SK-N-SH treated with all-trans-retinoic acid at 6 μM for 48 hours (cell line): ENCODE measurements around the gene IMMP2L.

Source experiments
- ATAC-seq: fragments of 200-7000 bp; cut with Tn5 transposase; 3 replicates; pipeline ENCODE4 v1.9.1; 2020; ENCODE audit warnings: mild to moderate bottlenecking, moderate library complexity
- ARNTL ChIP-seq: fragments of 450-650 bp; formaldehyde crosslinking; IDR thresholded peaks from 2 replicates; pipeline ENCODE4 v1.5.0; 2020; ENCODE audit warnings: low read depth, mild to moderate bottlenecking, moderate library complexity, borderline replicate concordance
- BACH2 ChIP-seq: fragments of 250-450 bp; sonication (Bioruptor Pico); IDR thresholded peaks from 2 replicates; pipeline ENCODE4 v1.9.0; 2021; ENCODE audit warnings: mild to moderate bottlenecking, borderline replicate concordance
- ESRRG ChIP-seq: fragments of 250-450 bp; sonication (Bioruptor Pico); IDR thresholded peaks from 2 replicates; pipeline ENCODE4 v1.6.1; 2021; ENCODE audit warnings: mild to moderate bottlenecking
- ISL1 ChIP-seq: fragments of 250-450 bp; sonication (Bioruptor Pico); IDR thresholded peaks from 2 replicates; pipeline ENCODE4 v2.1.2; 2022; ENCODE audit warnings: mild to moderate bottlenecking, moderate library complexity
- OSR1 ChIP-seq: fragments of 250-450 bp; sonication (Bioruptor Pico); IDR thresholded peaks from 2 replicates; pipeline ENCODE4 v1.8.0; 2022; ENCODE audit warnings: moderate library complexity, mild to moderate bottlenecking, inconsistent platforms
- RARB ChIP-seq: fragments of 250-450 bp; sonication (Bioruptor Pico); IDR thresholded peaks from 2 replicates; pipeline ENCODE4 v1.8.0; 2021; ENCODE audit warnings: mild to moderate bottlenecking, moderate library complexity
- SNAI2 ChIP-seq: fragments of 250-450 bp; sonication (Bioruptor Pico); IDR thresholded peaks from 2 replicates; pipeline ENCODE4 v1.5.0; 2020; ENCODE audit warnings: mild to moderate bottlenecking, moderate library complexity
- TCF4 ChIP-seq: fragments of 250-450 bp; sonication (Bioruptor Pico); IDR thresholded peaks from 2 replicates; pipeline ENCODE4 v1.8.0; 2021; ENCODE audit warnings: mild to moderate bottlenecking, moderate library complexity, borderline replicate concordance
- TOX ChIP-seq: fragments of 250-450 bp; sonication (Bioruptor Pico); IDR thresholded peaks from 2 replicates; pipeline ENCODE4 v1.8.0; 2021; ENCODE audit warnings: mild to moderate bottlenecking, moderate library complexity, borderline replicate concordance
- ZC3H10 ChIP-seq: fragments of 250-450 bp; sonication (Bioruptor Pico); IDR thresholded peaks from 2 replicates; pipeline ENCODE4 v1.5.1; 2021; ENCODE audit warnings: mild to moderate bottlenecking, moderate library complexity
- ZFP30 ChIP-seq: fragments of 450-650 bp; formaldehyde crosslinking; IDR thresholded peaks from 2 replicates; pipeline ENCODE4 v1.5.0; 2022; ENCODE audit warnings: mild to moderate bottlenecking, moderate library complexity
- ZNF565 ChIP-seq: fragments of 450-650 bp; formaldehyde crosslinking; conservative IDR thresholded peaks from 2 replicates; pipeline ENCODE4 v1.5.0; 2020; ENCODE audit warnings: low read depth, mild to moderate bottlenecking, moderate library complexity
- ZNF70 ChIP-seq: fragments of 450-650 bp; formaldehyde crosslinking; IDR thresholded peaks from 2 replicates; pipeline ENCODE4 v1.5.0; 2020; ENCODE audit warnings: mild to moderate bottlenecking, moderate library complexity
- ZNF8 ChIP-seq: fragments of 450-650 bp; formaldehyde crosslinking; IDR thresholded peaks from 2 replicates; pipeline ENCODE4 v1.5.0; 2020; ENCODE audit warnings: mild to moderate bottlenecking, moderate library complexity
- TF ChIP-seq, protein P1 (sequence below): fragments of 250-450 bp; sonication (Bioruptor Pico); IDR thresholded peaks from 2 replicates; pipeline ENCODE4 v1.5.1; 2021; ENCODE audit warnings: mild to moderate bottlenecking, moderate library complexity
- TF ChIP-seq, protein P2 (sequence below): fragments of 250-450 bp; sonication (Bioruptor Pico); IDR thresholded peaks from 2 replicates; pipeline ENCODE4 v1.8.0; 2021; ENCODE audit warnings: low read depth, mild to moderate bottlenecking, moderate library complexity, borderline replicate concordance
- TF ChIP-seq, protein P3 (sequence below): fragments of 250-450 bp; sonication (Bioruptor Pico); IDR thresholded peaks from 2 replicates; pipeline ENCODE4 v1.5.1; 2020; ENCODE audit warnings: low read depth, mild to moderate bottlenecking, moderate library complexity
- TF ChIP-seq, protein P4 (sequence below): fragments of 250-450 bp; sonication (Bioruptor Pico); IDR thresholded peaks from 2 replicates; pipeline ENCODE4 v1.5.0; 2020; ENCODE audit warnings: mild to moderate bottlenecking, moderate library complexity

The IMMP2L gene

DNA sequence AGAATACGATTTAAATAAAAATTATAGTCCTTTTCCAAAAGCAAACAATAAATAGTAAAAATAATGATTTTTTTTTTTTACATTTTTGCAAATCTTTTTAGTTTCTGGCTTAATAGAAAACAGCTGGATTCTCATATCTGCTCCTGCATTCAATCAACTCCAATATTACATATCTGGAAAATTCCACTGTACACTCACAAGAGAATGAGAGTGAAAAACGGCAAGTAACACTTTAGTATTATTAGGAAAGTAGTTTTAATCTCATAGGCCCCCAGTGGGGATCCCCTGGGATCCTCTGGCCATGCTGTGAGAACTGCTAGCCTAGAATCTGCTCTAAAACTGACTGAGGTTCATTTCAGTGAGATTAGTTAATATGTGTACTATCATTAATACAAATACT, 599.9 kb downstream of the IMMP2L start:
- TF ChIP-seq, protein P1, sequence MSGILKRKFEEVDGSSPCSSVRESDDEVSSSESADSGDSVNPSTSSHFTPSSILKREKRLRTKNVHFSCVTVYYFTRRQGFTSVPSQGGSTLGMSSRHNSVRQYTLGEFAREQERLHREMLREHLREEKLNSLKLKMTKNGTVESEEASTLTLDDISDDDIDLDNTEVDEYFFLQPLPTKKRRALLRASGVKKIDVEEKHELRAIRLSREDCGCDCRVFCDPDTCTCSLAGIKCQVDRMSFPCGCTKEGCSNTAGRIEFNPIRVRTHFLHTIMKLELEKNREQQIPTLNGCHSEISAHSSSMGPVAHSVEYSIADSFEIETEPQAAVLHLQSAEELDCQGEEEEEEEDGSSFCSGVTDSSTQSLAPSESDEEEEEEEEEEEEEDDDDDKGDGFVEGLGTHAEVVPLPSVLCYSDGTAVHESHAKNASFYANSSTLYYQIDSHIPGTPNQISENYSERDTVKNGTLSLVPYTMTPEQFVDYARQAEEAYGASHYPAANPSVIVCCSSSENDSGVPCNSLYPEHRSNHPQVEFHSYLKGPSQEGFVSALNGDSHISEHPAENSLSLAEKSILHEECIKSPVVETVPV (CRISPR knock-in tag), result no peak
- TF ChIP-seq TCF4 (CRISPR knock-in tag), result peak; percentile 85
- TF ChIP-seq ISL1, result 0 out of 2 replicates have a peak, but pooled peaks have one; percentile 12
- no peak for TF ChIP-seq BACH2 (CRISPR knock-in tag)
- TF ChIP-seq, all 23 proteins: peak for 2
- ATAC-seq, result no peak; the same call in 2 of the 3 replicates

DNA sequence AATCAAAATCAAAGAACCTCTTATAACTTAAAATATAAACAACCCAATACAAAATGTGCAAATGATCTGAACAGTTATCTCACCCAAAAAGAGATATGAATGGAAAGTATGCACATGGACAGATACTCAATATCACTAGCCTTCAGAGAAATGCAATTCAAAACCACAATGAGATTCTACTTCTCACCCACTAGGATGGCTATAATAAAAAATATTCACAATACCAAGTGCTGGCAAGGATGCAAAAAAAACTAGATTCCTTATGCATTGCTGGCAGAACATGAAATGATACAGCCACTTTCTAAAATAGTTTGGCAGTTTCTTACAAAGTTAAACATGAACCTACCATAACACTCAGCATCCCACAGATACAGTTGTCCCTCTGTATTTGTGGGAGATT, 601.5 kb downstream of the IMMP2L start:
- TF ChIP-seq ARNTL (no peak), ZFP30 (CRISPR knock-in tag) (no peak), TOX (CRISPR knock-in tag) (no peak), ZNF70 (CRISPR knock-in tag) (no peak), TCF4 (CRISPR knock-in tag) (no peak), ZNF565 (CRISPR knock-in tag) (no peak), RARB (CRISPR knock-in tag) (no peak), ZNF8 (CRISPR knock-in tag) (no peak), SNAI2 (CRISPR knock-in tag) (no peak), BACH2 (CRISPR knock-in tag) (no peak)
- no peak for ATAC-seq

DNA sequence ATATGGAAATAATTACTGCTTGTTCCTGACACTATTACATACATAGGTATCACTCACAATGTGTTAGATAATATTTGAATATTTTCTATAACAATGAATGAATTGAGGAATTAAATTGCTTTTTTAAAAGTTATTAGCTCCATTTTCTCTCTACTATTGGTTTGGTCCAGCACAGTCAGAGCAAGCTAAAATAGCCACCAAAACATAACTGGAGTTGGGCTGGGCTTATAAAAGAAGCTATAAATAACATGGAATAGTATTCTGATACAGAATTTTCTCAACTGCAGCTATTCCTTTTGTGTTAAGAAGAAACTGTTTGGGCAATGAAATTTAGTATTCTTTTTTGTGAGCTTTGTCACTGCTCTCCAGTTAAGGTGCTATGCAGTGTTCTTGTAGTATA, 614.0 kb downstream of the IMMP2L start:
- ATAC-seq, result no peak

More for the DNA sequence above, 614.0 kb downstream of the IMMP2L start:
- no peak for TF ChIP-seq ZFP30 (CRISPR knock-in tag)
- no peak for TF ChIP-seq ARNTL
- no peak for TF ChIP-seq OSR1 (CRISPR knock-in tag)
- no peak for TF ChIP-seq BACH2 (CRISPR knock-in tag)
- TF ChIP-seq ZNF565 (CRISPR knock-in tag), result no peak
- no peak for TF ChIP-seq ESRRG (CRISPR knock-in tag)
- no peak for TF ChIP-seq ZNF70 (CRISPR knock-in tag)
- TF ChIP-seq, protein P1 (CRISPR knock-in tag), result no peak
- no peak for TF ChIP-seq RARB (CRISPR knock-in tag)
- TF ChIP-seq TCF4 (CRISPR knock-in tag), result no peak
- no peak for TF ChIP-seq ISL1
- TF ChIP-seq, protein P2, sequence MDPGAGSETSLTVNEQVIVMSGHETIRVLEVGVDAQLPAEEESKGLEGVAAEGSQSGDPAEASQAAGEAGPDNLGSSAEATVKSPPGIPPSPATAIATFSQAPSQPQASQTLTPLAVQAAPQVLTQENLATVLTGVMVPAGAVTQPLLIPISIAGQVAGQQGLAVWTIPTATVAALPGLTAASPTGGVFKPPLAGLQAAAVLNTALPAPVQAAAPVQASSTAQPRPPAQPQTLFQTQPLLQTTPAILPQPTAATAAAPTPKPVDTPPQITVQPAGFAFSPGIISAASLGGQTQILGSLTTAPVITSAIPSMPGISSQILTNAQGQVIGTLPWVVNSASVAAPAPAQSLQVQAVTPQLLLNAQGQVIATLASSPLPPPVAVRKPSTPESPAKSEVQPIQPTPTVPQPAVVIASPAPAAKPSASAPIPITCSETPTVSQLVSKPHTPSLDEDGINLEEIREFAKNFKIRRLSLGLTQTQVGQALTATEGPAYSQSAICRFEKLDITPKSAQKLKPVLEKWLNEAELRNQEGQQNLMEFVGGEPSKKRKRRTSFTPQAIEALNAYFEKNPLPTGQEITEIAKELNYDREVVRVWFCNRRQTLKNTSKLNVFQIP (CRISPR knock-in tag), result no peak
- TF ChIP-seq, protein P3, sequence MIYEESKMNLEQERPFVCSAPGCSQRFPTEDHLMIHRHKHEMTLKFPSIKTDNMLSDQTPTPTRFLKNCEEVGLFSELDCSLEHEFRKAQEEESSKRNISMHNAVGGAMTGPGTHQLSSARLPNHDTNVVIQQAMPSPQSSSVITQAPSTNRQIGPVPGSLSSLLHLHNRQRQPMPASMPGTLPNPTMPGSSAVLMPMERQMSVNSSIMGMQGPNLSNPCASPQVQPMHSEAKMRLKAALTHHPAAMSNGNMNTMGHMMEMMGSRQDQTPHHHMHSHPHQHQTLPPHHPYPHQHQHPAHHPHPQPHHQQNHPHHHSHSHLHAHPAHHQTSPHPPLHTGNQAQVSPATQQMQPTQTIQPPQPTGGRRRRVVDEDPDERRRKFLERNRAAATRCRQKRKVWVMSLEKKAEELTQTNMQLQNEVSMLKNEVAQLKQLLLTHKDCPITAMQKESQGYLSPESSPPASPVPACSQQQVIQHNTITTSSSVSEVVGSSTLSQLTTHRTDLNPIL (CRISPR knock-in tag), result no peak
- no peak for TF ChIP-seq TOX (CRISPR knock-in tag)
- TF ChIP-seq, protein P4, sequence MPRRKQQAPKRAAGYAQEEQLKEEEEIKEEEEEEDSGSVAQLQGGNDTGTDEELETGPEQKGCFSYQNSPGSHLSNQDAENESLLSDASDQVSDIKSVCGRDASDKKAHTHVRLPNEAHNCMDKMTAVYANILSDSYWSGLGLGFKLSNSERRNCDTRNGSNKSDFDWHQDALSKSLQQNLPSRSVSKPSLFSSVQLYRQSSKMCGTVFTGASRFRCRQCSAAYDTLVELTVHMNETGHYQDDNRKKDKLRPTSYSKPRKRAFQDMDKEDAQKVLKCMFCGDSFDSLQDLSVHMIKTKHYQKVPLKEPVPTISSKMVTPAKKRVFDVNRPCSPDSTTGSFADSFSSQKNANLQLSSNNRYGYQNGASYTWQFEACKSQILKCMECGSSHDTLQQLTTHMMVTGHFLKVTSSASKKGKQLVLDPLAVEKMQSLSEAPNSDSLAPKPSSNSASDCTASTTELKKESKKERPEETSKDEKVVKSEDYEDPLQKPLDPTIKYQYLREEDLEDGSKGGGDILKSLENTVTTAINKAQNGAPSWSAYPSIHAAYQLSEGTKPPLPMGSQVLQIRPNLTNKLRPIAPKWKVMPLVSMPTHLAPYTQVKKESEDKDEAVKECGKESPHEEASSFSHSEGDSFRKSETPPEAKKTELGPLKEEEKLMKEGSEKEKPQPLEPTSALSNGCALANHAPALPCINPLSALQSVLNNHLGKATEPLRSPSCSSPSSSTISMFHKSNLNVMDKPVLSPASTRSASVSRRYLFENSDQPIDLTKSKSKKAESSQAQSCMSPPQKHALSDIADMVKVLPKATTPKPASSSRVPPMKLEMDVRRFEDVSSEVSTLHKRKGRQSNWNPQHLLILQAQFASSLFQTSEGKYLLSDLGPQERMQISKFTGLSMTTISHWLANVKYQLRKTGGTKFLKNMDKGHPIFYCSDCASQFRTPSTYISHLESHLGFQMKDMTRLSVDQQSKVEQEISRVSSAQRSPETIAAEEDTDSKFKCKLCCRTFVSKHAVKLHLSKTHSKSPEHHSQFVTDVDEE (CRISPR knock-in tag), result no peak
- no peak for TF ChIP-seq ZC3H10 (CRISPR knock-in tag)
